Stimulated activated naive CD8-positive, alpha-beta T cell treated with anti-CD3 and anti-CD28 coated beads, Interleukin-15, Interleukin-2, amounts not matched to agents 100 ng/mL and 50 ng/mL, for 24 hours (primary cell): Measurements from ENCODE around the gene ARHGAP44.

Experiments used
- H3K27ac Mint-ChIP-seq: one replicate; pipeline ENCODE4 v1.8.0; 2021; ENCODE audit warnings: mild to moderate bottlenecking, mixed read lengths
- H3K27me3 Mint-ChIP-seq: one replicate; pipeline ENCODE4 v1.8.0; 2021; ENCODE audit warnings: mixed read lengths
- H3K36me3 Mint-ChIP-seq: one replicate; pipeline ENCODE4 v1.8.0; 2021; ENCODE audit warnings: low read depth, mixed read lengths
- H3K4me1 Mint-ChIP-seq: one replicate; pipeline ENCODE4 v1.8.0; 2021; ENCODE audit warnings: low read depth, mixed read lengths
- H3K4me3 Mint-ChIP-seq: one replicate; pipeline ENCODE4 v1.8.0; 2021; ENCODE audit warnings: mild to moderate bottlenecking, mixed read lengths
- H3K9me3 Mint-ChIP-seq: one replicate; pipeline ENCODE4 v1.8.0; 2021; ENCODE audit warnings: mixed read lengths

ARHGAP44 gene

GRCh38 chr17:13024016-13024415 lies 234.7 kb downstream of the ARHGAP44 start:
- peaks cover 7% of the 10 kb centered on the region for H3K27me3 Mint-ChIP-seq
- no peaks in the 10 kb centered on the region for H3K9me3 Mint-ChIP-seq
- H3K4me3 Mint-ChIP-seq = no peak overlapping the region
- no peak overlapping the region for H3K27ac Mint-ChIP-seq
- H3K36me3 Mint-ChIP-seq = no peaks in the 10 kb centered on the region
- no peaks in the 10 kb centered on the region for H3K4me1 Mint-ChIP-seq

GRCh38 chr17:13024526-13025257 lies 235.4 kb downstream of the ARHGAP44 start:
- no peak overlapping the region for H3K27ac Mint-ChIP-seq
- no peaks in the 10 kb centered on the region for H3K4me1 Mint-ChIP-seq
- no peak overlapping the region for H3K4me3 Mint-ChIP-seq
- no peaks in the 10 kb centered on the region for H3K36me3 Mint-ChIP-seq
- H3K9me3 Mint-ChIP-seq = no peaks in the 10 kb centered on the region
- peaks cover 7% of the 10 kb centered on the region for H3K27me3 Mint-ChIP-seq

GRCh38 chr17:13025258-13025627 lies 235.9 kb downstream of the ARHGAP44 start:
- H3K27ac Mint-ChIP-seq = no peak overlapping the region
- no peaks in the 10 kb centered on the region for H3K9me3 Mint-ChIP-seq
- no peak overlapping the region for H3K4me3 Mint-ChIP-seq
- H3K36me3 Mint-ChIP-seq = no peaks in the 10 kb centered on the region
- peaks cover 7% of the 10 kb centered on the region for H3K27me3 Mint-ChIP-seq
- H3K4me1 Mint-ChIP-seq = no peaks in the 10 kb centered on the region

- peaks cover 7% of the 10 kb centered on the region for H3K27me3 Mint-ChIP-seq
- H3K36me3 Mint-ChIP-seq = no peaks in the 10 kb centered on the region
- no peaks in the 10 kb centered on the region for H3K4me1 Mint-ChIP-seq
Measured at GRCh38 chr17:13025687-13026086, 236.4 kb downstream of the ARHGAP44 start.

GRCh38 chr17:13027246-13027645 lies 237.9 kb downstream of the ARHGAP44 start:
- Mint-ChIP-seq H3K9me3 (no peaks in the 10 kb centered on the region), H3K36me3 (no peaks in the 10 kb centered on the region), H3K4me1 (no peaks in the 10 kb centered on the region), H3K27ac (no peak overlapping the region), H3K4me3 (no peak overlapping the region), H3K27me3 (peaks cover 7% of the 10 kb centered on the region)

More at GRCh38 chr17:13025687-13026086, 236.4 kb downstream of the ARHGAP44 start:
- Mint-ChIP-seq H3K4me3 (no peak overlapping the region), H3K9me3 (no peaks in the 10 kb centered on the region), H3K27ac (no peak overlapping the region)

- Mint-ChIP-seq H3K9me3 (no peaks in the 10 kb centered on the region), H3K4me3 (no peak overlapping the region), H3K27ac (no peak overlapping the region), H3K36me3 (no peaks in the 10 kb centered on the region), H3K27me3 (peaks cover 4% of the 10 kb centered on the region), H3K4me1 (no peaks in the 10 kb centered on the region)
Measured at GRCh38 chr17:13029340-13029739, 240.0 kb downstream of the ARHGAP44 start.

- Mint-ChIP-seq H3K9me3 (no peaks in the 10 kb centered on the region), H3K27ac (no peak overlapping the region), H3K27me3 (peaks cover 4% of the 10 kb centered on the region), H3K36me3 (no peaks in the 10 kb centered on the region), H3K4me3 (no peak overlapping the region), H3K4me1 (no peaks in the 10 kb centered on the region)
Measured at GRCh38 chr17:13030056-13030455, 240.8 kb downstream of the ARHGAP44 start.

GRCh38 chr17:13030459-13031300 lies 241.4 kb downstream of the ARHGAP44 start:
- H3K27me3 Mint-ChIP-seq = peaks cover 4% of the 10 kb centered on the region
- H3K9me3 Mint-ChIP-seq = no peaks in the 10 kb centered on the region
- H3K36me3 Mint-ChIP-seq = no peaks in the 10 kb centered on the region

GRCh38 chr17:13031718-13032350 lies 242.5 kb downstream of the ARHGAP44 start:
- H3K4me1 Mint-ChIP-seq = no peaks in the 10 kb centered on the region
- H3K36me3 Mint-ChIP-seq = no peaks in the 10 kb centered on the region
- H3K9me3 Mint-ChIP-seq = no peaks in the 10 kb centered on the region
- H3K27me3 Mint-ChIP-seq = peaks cover 4% of the 10 kb centered on the region
- H3K4me3 Mint-ChIP-seq = no peak overlapping the region
- H3K27ac Mint-ChIP-seq = no peak overlapping the region

More at GRCh38 chr17:13030459-13031300, 241.4 kb downstream of the ARHGAP44 start:
- Mint-ChIP-seq H3K27ac (no peak overlapping the region), H3K4me1 (no peaks in the 10 kb centered on the region), H3K4me3 (no peak overlapping the region)

- Mint-ChIP-seq H3K36me3 (no peaks in the 10 kb centered on the region), H3K4me1 (no peaks in the 10 kb centered on the region), H3K4me3 (no peak overlapping the region), H3K27me3 (no peaks in the 10 kb centered on the region), H3K27ac (no peak overlapping the region), H3K9me3 (no peaks in the 10 kb centered on the region)
Measured at GRCh38 chr17:13035420-13035819, 246.1 kb downstream of the ARHGAP44 start.

- H3K27ac Mint-ChIP-seq = no peak overlapping the region
- no peaks in the 10 kb centered on the region for H3K36me3 Mint-ChIP-seq
- no peak overlapping the region for H3K4me3 Mint-ChIP-seq
- H3K27me3 Mint-ChIP-seq = peaks cover 6% of the 10 kb centered on the region
- H3K9me3 Mint-ChIP-seq = no peaks in the 10 kb centered on the region
- H3K4me1 Mint-ChIP-seq = no peaks in the 10 kb centered on the region
Measured at GRCh38 chr17:13036751-13037150, 247.5 kb downstream of the ARHGAP44 start.

GRCh38 chr17:13038931-13039665 lies 249.8 kb downstream of the ARHGAP44 start:
- Mint-ChIP-seq H3K4me1 (no peaks in the 10 kb centered on the region), H3K4me3 (no peak overlapping the region), H3K36me3 (no peaks in the 10 kb centered on the region), H3K9me3 (no peaks in the 10 kb centered on the region), H3K27me3 (peaks cover 18% of the 10 kb centered on the region), H3K27ac (no peak overlapping the region)
